GM12891 (cell line): ENCODE data around the gene CPB2.
A peak's percentile ranks its signal among the peaks of the same experiment; 100 is the strongest.

Source experiments
- DNase-seq: peaks from one replicate; pipeline ENCODE4 v3.0.0; 2011; ENCODE audit warnings: low spot score; ENCODE audit not compliant: insufficient read length
- FAIRE-seq: peaks from 2 replicates; lab custom pipeline; 2011; peaks lifted over from hg19 to GRCh38; lab: Jason Lieb, UNC
- PAX5 ChIP-seq: IDR thresholded peaks from 2 replicates; pipeline ENCODE4 v1.6.1; 2011; ENCODE audit warnings: low read length, moderate library complexity, mild to moderate bottlenecking; ENCODE audit not compliant: insufficient read depth, severe bottlenecking
- POLR2A ChIP-seq: IDR thresholded peaks from 2 replicates; pipeline ENCODE4 v1.6.1; 2011; ENCODE audit warnings: low read depth, low read length, control low read depth
- POLR2AphosphoS5 ChIP-seq: IDR thresholded peaks from 2 replicates; pipeline ENCODE4 v1.6.1; 2011; ENCODE audit warnings: low read depth, low read length, control low read depth
- POU2F2 ChIP-seq: IDR thresholded peaks from 2 replicates; pipeline ENCODE4 v1.6.1; 2011; ENCODE audit warnings: low read depth, mild to moderate bottlenecking, control low read depth, low read length, moderate library complexity
- SPI1 ChIP-seq: IDR thresholded peaks from 2 replicates; pipeline ENCODE4 v1.6.1; 2011; ENCODE audit warnings: low read depth, low read length, control low read depth
- TAF1 ChIP-seq: IDR thresholded peaks from 2 replicates; pipeline ENCODE4 v1.6.1; 2011; ENCODE audit warnings: low read depth, low read length, control low read depth

Gene CPB2

GRCh38 chr13:46085737-46086136, 19.1 kb downstream of the CPB2 start:
- DNase-seq (no peak), FAIRE-seq (no peak)
- TF ChIP-seq TAF1 (no peak), POLR2AphosphoS5 (no peak), POU2F2 (no peak), SPI1 (no peak), POLR2A (no peak), PAX5 (no peak)

- FAIRE-seq (no peak), DNase-seq (no peak)
- TF ChIP-seq PAX5 = no peak
- no peak for TF ChIP-seq TAF1
- no peak for TF ChIP-seq POU2F2
- TF ChIP-seq POLR2A = no peak
- TF ChIP-seq POLR2AphosphoS5 = no peak
- no peak for TF ChIP-seq SPI1
Measured at GRCh38 chr13:46082324-46082723, 22.5 kb downstream of the CPB2 start.

GRCh38 chr13:46079770-46080169, 25.1 kb downstream of the CPB2 start:
- no peak for DNase-seq
- FAIRE-seq = no peak
- TF ChIP-seq PAX5 (no peak), SPI1 (no peak), POLR2AphosphoS5 (no peak), TAF1 (no peak), POU2F2 (no peak), POLR2A (no peak)

GRCh38 chr13:46077265-46077664, 27.6 kb downstream of the CPB2 start:
- FAIRE-seq (peak; percentile 70), DNase-seq (no peak)
- TF ChIP-seq PAX5 (no peak), POLR2AphosphoS5 (no peak), TAF1 (no peak), POLR2A (no peak), POU2F2 (no peak), SPI1 (no peak)

GRCh38 chr13:46076827-46077226, 28.0 kb downstream of the CPB2 start:
- no peak for FAIRE-seq
- no peak for TF ChIP-seq PAX5
- no peak for TF ChIP-seq POLR2A
- TF ChIP-seq POU2F2 = no peak
- no peak for TF ChIP-seq SPI1
- no peak for TF ChIP-seq POLR2AphosphoS5
- no peak for TF ChIP-seq TAF1

GRCh38 chr13:46075811-46076210, 29.0 kb downstream of the CPB2 start:
- FAIRE-seq (no peak), DNase-seq (no peak)

More at GRCh38 chr13:46076827-46077226, 28.0 kb downstream of the CPB2 start:
- DNase-seq = no peak

GRCh38 chr13:46071590-46072249, 33.1 kb downstream of the CPB2 start:
- peak; percentile 78 for FAIRE-seq
- DNase-seq = no peak
- TF ChIP-seq POLR2AphosphoS5 (no peak), PAX5 (peak; percentile 72), TAF1 (peak; percentile 21; the same call in 1 of the 2 replicates), POU2F2 (peak; percentile 54; the same call in 1 of the 2 replicates)

More at GRCh38 chr13:46075811-46076210, 29.0 kb downstream of the CPB2 start:
- TF ChIP-seq SPI1 (no peak), POU2F2 (no peak), PAX5 (no peak), POLR2A (no peak), TAF1 (no peak), POLR2AphosphoS5 (no peak)

- FAIRE-seq = peak; percentile 13
- TF ChIP-seq SPI1 (no peak), POLR2AphosphoS5 (no peak), TAF1 (no peak), POU2F2 (no peak), POLR2A (no peak), PAX5 (no peak)
- no peak for DNase-seq
Measured at GRCh38 chr13:46063292-46063691, 41.5 kb downstream of the CPB2 start.

- TF ChIP-seq POLR2A (no peak), POU2F2 (no peak), SPI1 (no peak), POLR2AphosphoS5 (no peak), PAX5 (no peak), TAF1 (no peak)
- no peak for DNase-seq
- no peak for FAIRE-seq
Measured at GRCh38 chr13:46062185-46062584, 42.6 kb downstream of the CPB2 start.

GRCh38 chr13:46059405-46059804, 45.4 kb downstream of the CPB2 start:
- DNase-seq (no peak), FAIRE-seq (no peak)
- TF ChIP-seq TAF1 (no peak), POU2F2 (no peak), POLR2A (no peak), SPI1 (no peak), PAX5 (no peak), POLR2AphosphoS5 (no peak)
